ENCODE data around the gene TMEM89.

TMEM89 gene

DNA sequence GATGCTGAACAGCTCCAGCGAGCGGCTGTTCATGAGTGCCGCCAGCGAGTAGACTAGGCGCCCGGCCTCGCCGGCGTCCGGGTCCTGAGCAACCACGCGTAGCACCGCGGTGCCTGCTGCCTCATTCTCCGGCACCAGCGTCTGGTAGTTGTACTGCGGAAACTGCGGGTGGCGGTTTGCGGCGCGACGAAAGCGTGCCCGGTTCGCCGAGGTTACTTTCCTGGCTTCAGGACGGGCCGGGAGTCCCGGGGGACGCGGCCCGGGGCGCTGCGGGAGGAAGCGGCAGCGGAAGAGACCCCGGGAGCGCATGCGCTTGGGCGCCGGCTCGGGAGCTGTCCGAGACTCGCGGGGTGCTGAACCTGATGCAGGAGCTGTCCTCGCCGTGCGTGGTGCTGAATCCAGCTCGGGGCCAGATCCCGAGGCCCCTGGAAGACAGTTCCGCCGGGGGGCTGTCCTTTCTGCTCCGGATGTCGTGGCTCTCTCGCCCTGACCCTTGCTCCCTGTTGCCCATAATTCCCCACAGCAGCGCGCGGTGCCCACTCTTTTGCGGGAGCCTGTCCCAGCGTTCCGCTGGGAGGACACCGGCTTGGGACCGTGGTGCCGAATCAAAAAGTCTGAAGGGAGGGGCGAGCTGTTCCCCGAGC, 40.1 kb upstream of the TMEM89 start:
- H3K4me3 ChIP-seq (replicated peaks in 1 of 2; ENCODE audit: low read depth in 2 of 2, low read length in 2 of 2) = peak overlapping the region; percentile 49 to 53
- TF ChIP-seq CTCF (IDR thresholded peaks at IDR 0.05; ENCODE audit: low read depth, low read length) = no peak
- peak; percentile 57 to 66 for DNase-seq (ENCODE audit: low read depth in 2 of 2)

DNA sequence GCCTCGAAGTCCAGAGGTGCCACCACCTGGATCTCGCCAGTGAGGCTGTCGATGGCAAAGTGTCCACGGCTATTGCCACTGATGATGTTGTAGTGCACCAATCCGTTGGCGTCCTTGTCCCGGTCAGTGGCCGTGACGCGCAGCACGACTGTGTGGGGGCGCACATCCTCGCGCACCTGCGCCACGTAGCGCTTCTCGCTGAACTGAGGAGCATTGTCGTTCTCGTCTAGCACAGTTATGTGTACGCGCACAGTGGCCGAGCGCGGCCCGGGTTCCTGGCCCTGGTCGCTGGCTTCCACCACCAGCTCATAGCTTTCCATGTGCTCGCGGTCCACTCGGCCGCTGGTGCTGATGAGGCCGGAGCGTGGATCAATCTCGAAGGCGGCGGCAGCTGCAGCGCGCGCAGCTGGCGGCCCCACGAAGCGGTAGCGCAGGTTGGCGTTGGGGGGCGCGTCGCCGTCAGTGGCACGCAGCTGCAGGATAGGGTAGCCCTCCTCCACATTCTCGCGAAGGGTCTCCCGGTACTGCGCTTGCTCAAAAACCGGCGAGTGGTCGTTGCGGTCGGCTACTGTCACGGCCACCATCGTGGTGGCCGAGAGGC, 39.3 kb upstream of the TMEM89 start:
- peak overlapping the region in 1 of 2 donors; percentile 53 for H3K4me3 ChIP-seq (replicated peaks in 1 of 2; ENCODE audit: low read depth in 2 of 2, low read length in 2 of 2)

GRCh38 chr3:48656841-48657281, 35.3 kb upstream of the TMEM89 start:
- peak; percentile 5 to 9 for DNase-seq (ENCODE audit: low read depth in 2 of 2)
- no peak for TF ChIP-seq CTCF (IDR thresholded peaks at IDR 0.05; ENCODE audit: low read depth, low read length)
- H3K4me3 ChIP-seq (replicated peaks in 1 of 2; ENCODE audit: low read depth in 2 of 2, low read length in 2 of 2) = peak overlapping the region in 1 of 2 donors; percentile 48

More for the DNA sequence above, 39.3 kb upstream of the TMEM89 start:
- no peak for TF ChIP-seq CTCF (IDR thresholded peaks at IDR 0.05; ENCODE audit: low read depth, low read length)
- no peak for DNase-seq (ENCODE audit: low read depth in 2 of 2)

DNA sequence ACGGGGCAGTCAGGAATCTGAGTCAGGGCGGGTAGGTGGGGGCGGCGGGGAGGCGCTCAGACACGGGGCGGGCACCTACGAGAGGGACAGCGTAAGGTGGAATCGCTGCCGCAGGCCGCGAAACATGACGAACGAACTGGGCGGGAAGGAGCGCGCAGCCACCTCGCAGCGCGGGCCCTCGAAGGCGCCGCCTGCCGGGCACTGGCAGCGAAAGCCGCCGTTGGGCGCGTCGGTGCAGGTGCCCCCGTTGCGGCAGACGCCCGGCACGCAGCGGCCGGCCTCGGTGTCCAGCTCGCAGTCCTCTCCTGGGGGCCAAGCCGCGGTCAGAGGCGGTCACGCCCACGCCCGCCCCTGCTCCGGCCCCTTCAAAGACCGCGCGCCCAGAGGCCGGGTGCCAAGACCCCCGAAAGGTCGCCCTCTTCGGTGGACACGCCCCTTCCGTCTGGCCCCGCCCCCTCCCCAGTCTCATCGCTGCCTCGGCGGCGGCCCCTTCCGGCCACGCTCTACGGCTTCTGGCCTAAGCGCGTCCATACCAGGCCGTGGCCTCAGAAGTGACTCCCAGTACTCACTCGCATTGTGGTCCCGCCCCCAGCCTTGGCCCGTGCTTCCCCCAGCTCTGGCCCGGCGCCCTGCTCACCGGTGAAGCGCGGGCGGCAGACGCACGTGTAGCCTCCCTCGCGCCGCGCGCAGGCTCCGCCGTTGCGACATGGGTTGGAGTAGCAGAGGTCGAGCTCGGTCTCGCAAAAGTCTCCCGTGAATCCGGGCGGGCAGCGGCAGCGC, 34.7 kb upstream of the TMEM89 start:
- TF ChIP-seq CTCF (IDR thresholded peaks at IDR 0.05; ENCODE audit: low read depth, low read length) = no peak
- H3K4me3 ChIP-seq (replicated peaks in 1 of 2; ENCODE audit: low read depth in 2 of 2, low read length in 2 of 2) = peak overlapping the region; percentile 40 to 48
- DNase-seq (ENCODE audit: low read depth in 2 of 2) = peak; percentile 74 to 77

GRCh38 chr3:48655606-48656005, 34.0 kb upstream of the TMEM89 start:
- no peak for DNase-seq (ENCODE audit: low read depth in 2 of 2)
- no peak for TF ChIP-seq CTCF (IDR thresholded peaks at IDR 0.05; ENCODE audit: low read depth, low read length)
- H3K4me3 ChIP-seq (replicated peaks in 1 of 2; ENCODE audit: low read depth in 2 of 2, low read length in 2 of 2) = peak overlapping the region; percentile 19 to 48

DNA sequence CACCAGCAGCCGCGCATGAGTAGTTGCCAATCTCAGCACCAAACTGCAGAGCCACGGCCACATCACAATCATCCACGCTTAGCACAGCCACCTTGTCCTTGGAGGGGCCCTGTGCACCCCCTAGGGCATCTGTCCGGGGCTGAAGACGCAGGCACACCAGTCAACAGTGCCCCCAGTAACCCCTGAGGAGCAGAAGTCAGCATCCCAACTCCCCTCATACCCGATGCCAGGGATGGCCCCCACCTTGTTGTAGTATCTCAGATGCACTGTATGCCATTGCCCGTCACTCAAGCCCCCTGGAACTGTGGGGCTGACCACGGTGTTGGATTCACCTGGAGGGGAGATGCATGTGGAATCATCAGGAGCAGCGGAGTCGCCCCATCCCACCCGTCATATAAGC, 33.5 kb upstream of the TMEM89 start:
- TF ChIP-seq CTCF (IDR thresholded peaks at IDR 0.05; ENCODE audit: low read depth, low read length) = no peak
- DNase-seq (ENCODE audit: low read depth in 2 of 2) = no peak
- H3K4me3 ChIP-seq (replicated peaks in 1 of 2; ENCODE audit: low read depth in 2 of 2, low read length in 2 of 2) = no peak overlapping the region

All from cardiac fibroblast (primary cell).